Motor neuron (in vitro differentiated cells): ENCODE data around the gene PANK2. TPM values are rescaled to one million over a fixed set of nuclear protein-coding genes. Genes with fewer than 3 reads are reported as not detected.
"Not testable (repeated sequence)": the region's sequence is repeated elsewhere in the genome, so short reads cannot be mapped to it uniquely, and the experiment has no call there.

Source experiments
- ATAC-seq, 8 experiments: fragments of 200-7000 bp; cut with Tn5 transposase; replicated peaks in 6 of 8; 2 replicates each; pipeline ENCODE4 v1.8.0; 2021; ENCODE audit warnings: mild to moderate bottlenecking in 8 of 8, moderate library complexity in 8 of 8
- H3K27ac ChIP-seq, 2 donors: fragments of 250-450 bp; sonication (Bioruptor Pico); 2 replicates each; pipeline ENCODE4 v1.9.0; 2021; ENCODE audit warnings: antibody characterized with exemption in 2 of 2, mild to moderate bottlenecking in 2 of 2, moderate library complexity in 1 of 2
- H3K4me1 ChIP-seq, 2 donors: fragments of 250-450 bp; sonication (Bioruptor Pico); replicated peaks in 1 of 2; 2 replicates each; pipeline ENCODE4 v1.6.1; 2021; ENCODE audit warnings: antibody characterized with exemption in 2 of 2, mild to moderate bottlenecking in 2 of 2, moderate library complexity in 1 of 2
- H3K4me3 ChIP-seq, 5 donors: fragments of 250-450 bp; sonication (Bioruptor Pico); 2 replicates each; pipeline ENCODE4 v1.9.0; 2021; ENCODE audit warnings: antibody characterized with exemption in 5 of 5, mild to moderate bottlenecking in 5 of 5, moderate library complexity in 4 of 5
- WGBS, 10 experiments: fragments of 450-650 bp; shearing (Covaris generic); methylation state at CpG; one replicate each; pipeline ENCODE4 v1.0.0; 2022; 5-methylcytosine and 5-hydroxymethylcytosine counted together
- in situ Hi-C, 9 experiments: fragments of 400-800 bp; cut with MboI; loops; one replicate each; pipeline ENCODE4 v1.15.0; 2021; ENCODE audit warnings: low sequenced_read_pairs in 9 of 9, low pct_unique_long_range_greater_than_20kb in 2 of 9; ENCODE audit not compliant: unreplicated experiment in 9 of 9
- total RNA-seq, 8 experiments: library from RNA; unstranded; fragments of 300-600 nt; gene quantifications; 2 replicates each; pipeline versions ENCODE4 v1.2.3 to v1.2.4, GENCODE V29; 2022

Gene PANK2
- total RNA-seq, 8 experiments from 2014 or later, result 16.7 to 48.4 (median 33.5) TPM

- ATAC-seq, result no peak
- H3K4me3 ChIP-seq, result no peak overlapping the region
- WGBS, 10 experiments, result 20 to 100% (median 94%) methylated on average over 1 to 6 of the region's 10 CpGs; no CpG with 5 or more reads in 3 of the 10 experiments
- H3K4me1 ChIP-seq, result peaks cover 6 to 8% of the 10 kb centered on the region in 2 donors
- no peak overlapping the region for H3K27ac ChIP-seq
- in situ Hi-C loops, result loop anchor here in 1 of 9 experiments (25.0 kb wide), 1 partner anchor 190 kb away; no protein-coding TSS in a partner anchor
Observed at GRCh38 chr20:3896853-3897583, 7.8 kb downstream of the PANK2 start.

GRCh38 chr20:3898181-3898580 lies 9.0 kb downstream of the PANK2 start:
- H3K27ac ChIP-seq, H3K4me3 ChIP-seq, H3K4me1 ChIP-seq, ATAC-seq: not testable (repeated sequence)
- 59 to 100% (median 93%) methylated on average over 2 to 9 of the region's 9 CpGs for WGBS, 10 experiments
- in situ Hi-C loops, result loop anchor here in 1 of 9 experiments (25.0 kb wide), 1 partner anchor 189 kb away; no protein-coding TSS in a partner anchor

- WGBS, 10 experiments, result 64 to 100% (median 92%) methylated on average over 3 to 4 of the region's 4 CpGs; no CpG with 5 or more reads in 7 of the 10 experiments
- ATAC-seq, result no peak
- in situ Hi-C loops, result loop anchor here in 1 of 9 experiments (25.0 kb wide), 1 partner anchor 189 kb away; no protein-coding TSS in a partner anchor
- H3K4me1 ChIP-seq, result peaks cover 6% of the 10 kb centered on the region in 2 donors
- no peak overlapping the region for H3K4me3 ChIP-seq
- no peak overlapping the region for H3K27ac ChIP-seq
Observed at GRCh38 chr20:3898639-3899038, 9.5 kb downstream of the PANK2 start.

- Histone ChIP-seq H3K4me1 (peaks cover 6% of the 10 kb centered on the region in 2 donors), H3K27ac (no peak overlapping the region), H3K4me3 (no peak overlapping the region)
- peak in 1 of 8 experiments; percentile 26 for ATAC-seq
- in situ Hi-C loops, result no loop called here
- 77 to 100% (median 89%) methylated on average over 1 to 3 of the region's 3 CpGs; no CpG with 5 or more reads in 3 of the 10 experiments for WGBS, 10 experiments
Observed at GRCh38 chr20:3900187-3900604, 11.0 kb downstream of the PANK2 start.

- 0 to 100% (median 79%) methylated on average over 1 to 3 of the region's 3 CpGs; no CpG with 5 or more reads in 1 of the 10 experiments for whole genome bisulfite sequencing, 10 experiments
- in situ Hi-C loops, result no loop called here
- Histone ChIP-seq H3K27ac (no peak overlapping the region), H3K4me1 (peaks cover 6% of the 10 kb centered on the region in 2 donors), H3K4me3 (no peak overlapping the region)
- no peak for ATAC-seq
Observed at GRCh38 chr20:3901028-3901705, 12.0 kb downstream of the PANK2 start.

- H3K27ac ChIP-seq, result no peak overlapping the region
Observed at GRCh38 chr20:3901706-3902440, 12.7 kb downstream of the PANK2 start.

GRCh38 chr20:3902446-3902845 lies 13.3 kb downstream of the PANK2 start:
- Histone ChIP-seq H3K4me1 (peaks cover 6% of the 10 kb centered on the region in 2 donors), H3K4me3 (no peak overlapping the region), H3K27ac (no peak overlapping the region)
- 95 to 100% (median 100%) methylated on average over 1 to 5 of the region's 5 CpGs; no CpG with 5 or more reads in 1 of the 10 experiments for WGBS, 10 experiments
- in situ Hi-C loops, result no loop called here
- no peak for ATAC-seq

More at GRCh38 chr20:3901706-3902440, 12.7 kb downstream of the PANK2 start:
- Histone ChIP-seq H3K4me3 (no peak overlapping the region), H3K4me1 (peaks cover 6% of the 10 kb centered on the region in 2 donors)
- 62 to 100% (median 97%) methylated on average over 1 to 9 of the region's 9 CpGs for WGBS, 10 experiments
- ATAC-seq, result no peak
- in situ Hi-C loops, result no loop called here

- peaks cover 4 to 6% of the 10 kb centered on the region in 2 donors for H3K4me1 ChIP-seq
- ATAC-seq, result no peak
- 15 to 100% (median 80%) methylated on average over 1 to 2 of the region's 2 CpGs; no CpG with 5 or more reads in 1 of the 10 experiments for WGBS, 10 experiments
- in situ Hi-C loops, result no loop called here
- H3K27ac ChIP-seq, result no peak overlapping the region
- no peak overlapping the region for H3K4me3 ChIP-seq
Observed at GRCh38 chr20:3904224-3904623, 15.0 kb downstream of the PANK2 start.

- no peak for ATAC-seq
- in situ Hi-C loops, result no loop called here
- Histone ChIP-seq H3K27ac (no peak overlapping the region), H3K4me1 (peaks cover 2 to 5% of the 10 kb centered on the region in 2 donors), H3K4me3 (no peak overlapping the region)
- WGBS, 10 experiments, result 43 to 100% (median 84%) methylated on average over 1 to 5 of the region's 5 CpGs; no CpG with 5 or more reads in 2 of the 10 experiments
Observed at GRCh38 chr20:3904857-3905256, 15.7 kb downstream of the PANK2 start.

GRCh38 chr20:3906744-3907721 lies 17.8 kb downstream of the PANK2 start:
- H3K27ac ChIP-seq, H3K4me3 ChIP-seq, in situ Hi-C loops, ATAC-seq, H3K4me1 ChIP-seq: not testable (repeated sequence)
- 89 to 100% (median 94%) methylated on average over 4 to 12 of the region's 17 CpGs for WGBS, 10 experiments

- WGBS, 10 experiments, result 50 to 100% (median 98%) methylated on average over 1 to 4 of the region's 4 CpGs; no CpG with 5 or more reads in 2 of the 10 experiments
- no peaks in the 10 kb centered on the region for H3K4me1 ChIP-seq
- H3K4me3 ChIP-seq, result no peak overlapping the region
- no peak for ATAC-seq
- no peak overlapping the region for H3K27ac ChIP-seq
- in situ Hi-C loops, result no loop called here
Observed at GRCh38 chr20:3908667-3909066, 19.5 kb downstream of the PANK2 start.

GRCh38 chr20:3909952-3910366 lies 20.8 kb downstream of the PANK2 start:
- in situ Hi-C loops, result no loop called here
- ATAC-seq, result no peak
- no peak overlapping the region for H3K27ac ChIP-seq

More at GRCh38 chr20:3909952-3910366, 20.8 kb downstream of the PANK2 start:
- no peak overlapping the region for H3K4me3 ChIP-seq
- H3K4me1 ChIP-seq, result no peaks in the 10 kb centered on the region
